A549 treated with CORT108297 at 1 μM for 4 hours (cell line): ENCODE measurements around the gene AQP12A. TPM values are rescaled to one million over a fixed set of nuclear protein-coding genes. Genes with fewer than 3 reads are reported as not detected.

Experiments
- total RNA-seq: library from RNA; stranded (reverse); fragments of 200-300 nt; extraction: Qiagen RNA extraction; gene quantifications from 5 replicates; pipeline ENCODE4 v1.2.3, GENCODE V29; 2022

Gene AQP12A
- total RNA-seq: not detected in 5 replicates

GRCh38 chr2:240691631-240692420 lies at the start of gene AQP12A:
Gene AQP12A (plus strand): TSS chr2:240691866. CDS start chr2:240691914, 48 bp downstream.

GRCh38 chr2:240682431-240683224 lies 9.0 kb upstream of the AQP12A start, which contains the start of gene AQP12B:
Gene AQP12B (minus strand): TSS chr2:240682885. CDS start chr2:240682837, 48 bp downstream.

Other genes with a start within 250 kb of the AQP12A start
- 8.0 to 12.7 TPM (median 12.1 TPM) in 5 replicates for gene ANKMY1, start 133.9 kb upstream of the AQP12A start, total RNA-seq
- 4.9 to 9.0 TPM (median 7.9 TPM) in 5 replicates for gene DUSP28, start 131.5 kb upstream of the AQP12A start, total RNA-seq
- 45.8 to 71.9 TPM (median 67.5 TPM) in 5 replicates for gene RNPEPL1, start 123.4 kb upstream of the AQP12A start, total RNA-seq
- gene CAPN10, start 105.1 kb upstream of the AQP12A start, total RNA-seq: 15.9 to 31.5 TPM (median 26.8 TPM) in 5 replicates
- gene GPR35, start 66.4 kb upstream of the AQP12A start, total RNA-seq: 0.59 to 1.3 TPM (median 0.94 TPM) in 5 replicates
- not detected in 5 replicates for gene AQP12B, start 9.0 kb upstream of the AQP12A start, total RNA-seq
- gene KIF1A, start 128.4 kb downstream of the AQP12A start, total RNA-seq: 0.64 to 1.0 TPM (median 0.81 TPM) in 5 replicates
- not detected in 5 replicates for gene AGXT, start 177.0 kb downstream of the AQP12A start, total RNA-seq
- 0.08 to 0.21 TPM (median 0.15 TPM) in 4 of 5 replicates, not detected in the other for gene MAB21L4, start 204.3 kb downstream of the AQP12A start, total RNA-seq
- gene CROCC2, start 214.5 kb downstream of the AQP12A start, total RNA-seq: not detected in 5 replicates